ENCODE measurements around the gene GPR6.
A peak's percentile ranks its signal among the peaks of the same experiment; 100 is the strongest.

GPR6 gene

GRCh38 chr6:109991201-109992101 is 13.3 kb downstream of the GPR6 start:
- DNase-seq (ENCODE audit: low read depth): peak; percentile 3
- no peak for TF ChIP-seq CTCF (IDR thresholded peaks at IDR 0.05; ENCODE audit: insufficient read depth, low read depth, low read length, missing control alignments)
- no peak overlapping the region for H3K4me3 ChIP-seq (ENCODE audit: low read depth, low read length)

- DNase-seq (ENCODE audit: low read depth): no peak
- H3K4me3 ChIP-seq (ENCODE audit: low read depth, low read length): no peak overlapping the region
- TF ChIP-seq CTCF (IDR thresholded peaks at IDR 0.05; ENCODE audit: insufficient read depth, low read depth, low read length, missing control alignments): no peak
These were observed 20.2 kb downstream of the GPR6 start for GRCh38 chr6:109998159-109998785.

GRCh38 chr6:109999740-110000139 is 21.6 kb downstream of the GPR6 start:
- TF ChIP-seq CTCF (IDR thresholded peaks at IDR 0.05; ENCODE audit: insufficient read depth, low read depth, low read length, missing control alignments): no peak
- DNase-seq (ENCODE audit: low read depth): no peak
- no peak overlapping the region for H3K4me3 ChIP-seq (ENCODE audit: low read depth, low read length)

GRCh38 chr6:110002676-110003075 is 24.6 kb downstream of the GPR6 start:
- DNase-seq (ENCODE audit: low read depth): no peak
- no peak for TF ChIP-seq CTCF (IDR thresholded peaks at IDR 0.05; ENCODE audit: insufficient read depth, low read depth, low read length, missing control alignments)
- no peak overlapping the region for H3K4me3 ChIP-seq (ENCODE audit: low read depth, low read length)

GRCh38 chr6:110013386-110013785 is 35.3 kb downstream of the GPR6 start:
- no peak for DNase-seq (ENCODE audit: low read depth)
- H3K4me3 ChIP-seq (ENCODE audit: low read depth, low read length): no peak overlapping the region
- no peak for TF ChIP-seq CTCF (IDR thresholded peaks at IDR 0.05; ENCODE audit: insufficient read depth, low read depth, low read length, missing control alignments)

GRCh38 chr6:110015206-110015605 is 37.1 kb downstream of the GPR6 start:
- H3K4me3 ChIP-seq (ENCODE audit: low read depth, low read length): no peak overlapping the region
- no peak for DNase-seq (ENCODE audit: low read depth)
- TF ChIP-seq CTCF (IDR thresholded peaks at IDR 0.05; ENCODE audit: insufficient read depth, low read depth, low read length, missing control alignments): no peak

All from GM12865 (cell line).